ENCODE measurements around the gene WDFY4.

The WDFY4 gene

GRCh38 chr10:49024484-49024883, 339.8 kb downstream of the WDFY4 start:
- TF ChIP-seq BACH2 (CRISPR knock-in tag; IDR thresholded peaks at IDR 0.05; ENCODE audit: borderline replicate concordance): no peak
- no peak for TF ChIP-seq TSHZ2 (CRISPR knock-in tag; IDR thresholded peaks at IDR 0.05)
- no peak for TF ChIP-seq CSDC2 (CRISPR knock-in tag; IDR thresholded peaks at IDR 0.05)
- TF ChIP-seq TOX (CRISPR knock-in tag; IDR thresholded peaks at IDR 0.05; ENCODE audit: borderline replicate concordance): no peak
- no peak for TF ChIP-seq POU6F1 (CRISPR knock-in tag; IDR thresholded peaks at IDR 0.05; ENCODE audit: borderline replicate concordance, low read depth)
- TF ChIP-seq ZNF8 (CRISPR knock-in tag; IDR thresholded peaks at IDR 0.05): no peak
- TF ChIP-seq GLIS3 (CRISPR knock-in tag; IDR thresholded peaks at IDR 0.05): no peak
- no peak for TF ChIP-seq ZFP3 (CRISPR knock-in tag; IDR thresholded peaks at IDR 0.05)
- TF ChIP-seq, protein P1, sequence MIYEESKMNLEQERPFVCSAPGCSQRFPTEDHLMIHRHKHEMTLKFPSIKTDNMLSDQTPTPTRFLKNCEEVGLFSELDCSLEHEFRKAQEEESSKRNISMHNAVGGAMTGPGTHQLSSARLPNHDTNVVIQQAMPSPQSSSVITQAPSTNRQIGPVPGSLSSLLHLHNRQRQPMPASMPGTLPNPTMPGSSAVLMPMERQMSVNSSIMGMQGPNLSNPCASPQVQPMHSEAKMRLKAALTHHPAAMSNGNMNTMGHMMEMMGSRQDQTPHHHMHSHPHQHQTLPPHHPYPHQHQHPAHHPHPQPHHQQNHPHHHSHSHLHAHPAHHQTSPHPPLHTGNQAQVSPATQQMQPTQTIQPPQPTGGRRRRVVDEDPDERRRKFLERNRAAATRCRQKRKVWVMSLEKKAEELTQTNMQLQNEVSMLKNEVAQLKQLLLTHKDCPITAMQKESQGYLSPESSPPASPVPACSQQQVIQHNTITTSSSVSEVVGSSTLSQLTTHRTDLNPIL (CRISPR knock-in tag; IDR thresholded peaks at IDR 0.05; ENCODE audit: low read depth): no peak
- no peak for TF ChIP-seq ZNF70 (CRISPR knock-in tag; IDR thresholded peaks at IDR 0.05)
- TF ChIP-seq OSR1 (CRISPR knock-in tag; IDR thresholded peaks at IDR 0.05): no peak
- TF ChIP-seq CSRNP3 (CRISPR knock-in tag; IDR thresholded peaks at IDR 0.05): no peak
- TF ChIP-seq ZC3H10 (CRISPR knock-in tag; IDR thresholded peaks at IDR 0.05): no peak
- no peak for TF ChIP-seq TCF4 (CRISPR knock-in tag; IDR thresholded peaks at IDR 0.05; ENCODE audit: borderline replicate concordance)
- no peak for ATAC-seq

DNA sequence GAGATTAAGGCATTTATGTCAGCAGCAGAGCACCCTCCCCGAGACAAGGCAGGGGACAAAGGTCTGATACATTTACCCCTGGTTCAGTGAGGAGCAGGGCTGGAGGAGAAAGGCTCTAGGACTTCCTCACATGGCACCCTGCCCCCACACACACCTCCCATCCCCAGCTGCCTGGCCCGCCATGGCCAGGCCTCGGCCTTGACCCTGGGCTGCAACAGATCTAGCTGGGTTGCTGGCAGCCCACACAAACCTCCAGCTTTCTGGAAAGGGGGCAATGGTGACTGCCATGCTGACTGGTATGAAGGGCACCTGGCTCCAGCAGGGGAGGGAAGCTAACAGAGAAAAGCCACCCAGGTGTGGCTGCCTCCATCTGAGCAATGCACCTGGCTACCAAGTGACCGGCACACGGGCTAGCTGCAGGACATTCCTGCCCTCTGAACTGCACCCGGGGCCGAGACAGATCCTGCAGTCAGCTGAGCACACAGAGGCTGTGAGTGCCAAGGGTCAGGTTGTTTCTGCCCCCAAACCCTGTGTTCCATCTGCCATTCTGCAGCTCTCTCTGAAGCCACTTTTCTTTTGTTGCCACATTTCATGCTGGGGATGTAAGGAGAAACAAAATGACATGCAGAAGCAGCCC, 340.8 kb downstream of the WDFY4 start:
- no peak for ATAC-seq
- no peak for TF ChIP-seq CSDC2 (CRISPR knock-in tag; IDR thresholded peaks at IDR 0.05)
- no peak for TF ChIP-seq PPARA (CRISPR knock-in tag; IDR thresholded peaks at IDR 0.05; ENCODE audit: borderline replicate concordance)
- TF ChIP-seq ZNF70 (CRISPR knock-in tag; IDR thresholded peaks at IDR 0.05): no peak
- no peak for TF ChIP-seq SNAI2 (CRISPR knock-in tag; IDR thresholded peaks at IDR 0.05)
- TF ChIP-seq ARNTL (CRISPR knock-in tag; IDR thresholded peaks at IDR 0.05; ENCODE audit: borderline replicate concordance, low read depth): no peak
- TF ChIP-seq OSR1 (CRISPR knock-in tag; IDR thresholded peaks at IDR 0.05): no peak
- no peak for TF ChIP-seq TOX (CRISPR knock-in tag; IDR thresholded peaks at IDR 0.05; ENCODE audit: borderline replicate concordance)
- no peak for TF ChIP-seq ZFP30 (CRISPR knock-in tag; IDR thresholded peaks at IDR 0.05)
- TF ChIP-seq RARB (CRISPR knock-in tag; IDR thresholded peaks at IDR 0.05): no peak
- TF ChIP-seq BACH2 (CRISPR knock-in tag; IDR thresholded peaks at IDR 0.05; ENCODE audit: borderline replicate concordance): no peak
- no peak for TF ChIP-seq TCF4 (CRISPR knock-in tag; IDR thresholded peaks at IDR 0.05; ENCODE audit: borderline replicate concordance)
- no peak for TF ChIP-seq GLIS3 (CRISPR knock-in tag; IDR thresholded peaks at IDR 0.05)
- TF ChIP-seq, protein P2, sequence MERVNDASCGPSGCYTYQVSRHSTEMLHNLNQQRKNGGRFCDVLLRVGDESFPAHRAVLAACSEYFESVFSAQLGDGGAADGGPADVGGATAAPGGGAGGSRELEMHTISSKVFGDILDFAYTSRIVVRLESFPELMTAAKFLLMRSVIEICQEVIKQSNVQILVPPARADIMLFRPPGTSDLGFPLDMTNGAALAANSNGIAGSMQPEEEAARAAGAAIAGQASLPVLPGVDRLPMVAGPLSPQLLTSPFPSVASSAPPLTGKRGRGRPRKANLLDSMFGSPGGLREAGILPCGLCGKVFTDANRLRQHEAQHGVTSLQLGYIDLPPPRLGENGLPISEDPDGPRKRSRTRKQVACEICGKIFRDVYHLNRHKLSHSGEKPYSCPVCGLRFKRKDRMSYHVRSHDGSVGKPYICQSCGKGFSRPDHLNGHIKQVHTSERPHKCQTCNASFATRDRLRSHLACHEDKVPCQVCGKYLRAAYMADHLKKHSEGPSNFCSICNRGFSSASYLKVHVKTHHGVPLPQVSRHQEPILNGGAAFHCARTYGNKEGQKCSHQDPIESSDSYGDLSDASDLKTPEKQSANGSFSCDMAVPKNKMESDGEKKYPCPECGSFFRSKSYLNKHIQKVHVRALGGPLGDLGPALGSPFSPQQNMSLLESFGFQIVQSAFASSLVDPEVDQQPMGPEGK (CRISPR knock-in tag; IDR thresholded peaks at IDR 0.05; ENCODE audit: borderline replicate concordance): no peak
- no peak for TF ChIP-seq ESRRG (CRISPR knock-in tag; IDR thresholded peaks at IDR 0.05)
- no peak for TF ChIP-seq CSRNP3 (CRISPR knock-in tag; IDR thresholded peaks at IDR 0.05)
- TF ChIP-seq POU6F1 (CRISPR knock-in tag; IDR thresholded peaks at IDR 0.05; ENCODE audit: borderline replicate concordance, low read depth): no peak
- TF ChIP-seq TSHZ2 (CRISPR knock-in tag; IDR thresholded peaks at IDR 0.05): no peak
- no peak for TF ChIP-seq ISL1 (CRISPR knock-in tag; IDR thresholded peaks at IDR 0.05)
- no peak for TF ChIP-seq ZNF8 (CRISPR knock-in tag; IDR thresholded peaks at IDR 0.05)
